Activated CD4-positive, alpha-beta T cell treated with anti-CD3 and anti-CD28 coated beads, Interleukin-2, amount 10 ng/mL, durations not matched to agents 7 days and 5 days (primary cell): ENCODE results near the gene MED29. TPM values are rescaled to one million over a fixed set of nuclear protein-coding genes. Genes with fewer than 3 reads are reported as not detected.

Experiments used
- CTCF ChIA-PET: fragments of 350-600 bp; sonication (Branson Sonifier 250); formaldehyde crosslinking; loops from one replicate; lab custom pipeline; 2021; ENCODE audit warnings: antibody characterized with exemption; lab: Charles Lee
- POLR2A ChIA-PET: fragments of 350-600 bp; sonication (Branson Sonifier 250); formaldehyde crosslinking; loops from one replicate; lab custom pipeline; 2021; ENCODE audit warnings: antibody characterized with exemption; lab: Charles Lee
- DNase-seq: peaks from one replicate; pipeline ENCODE4 v3.0.0-alpha.2; 2020
- H3K27ac Mint-ChIP-seq: one replicate; pipeline ENCODE4 v1.8.0; 2021; ENCODE audit warnings: mild to moderate bottlenecking, moderate library complexity, mixed read lengths
- H3K27me3 Mint-ChIP-seq: one replicate; pipeline ENCODE4 v1.8.0; 2021; ENCODE audit warnings: mixed read lengths
- H3K36me3 Mint-ChIP-seq: one replicate; pipeline ENCODE4 v1.8.0; 2021; ENCODE audit warnings: low read depth, mixed read lengths
- H3K4me1 Mint-ChIP-seq: one replicate; pipeline ENCODE4 v1.8.0; 2021; ENCODE audit warnings: mixed read lengths
- H3K4me3 Mint-ChIP-seq: one replicate; pipeline ENCODE4 v1.8.0; 2021; ENCODE audit warnings: mild to moderate bottlenecking, moderate library complexity, mixed read lengths
- H3K9me3 Mint-ChIP-seq: one replicate; pipeline ENCODE4 v1.8.0; 2021; ENCODE audit warnings: mixed read lengths
- total RNA-seq, 2 experiments: library from RNA; stranded (reverse); gene quantifications; one replicate each; pipeline ENCODE4 v1.2.3, GENCODE V29; 2021

Gene MED29
- total RNA-seq, 2 experiments from 2014 or later = 34.9 to 40.1 TPM

DNA sequence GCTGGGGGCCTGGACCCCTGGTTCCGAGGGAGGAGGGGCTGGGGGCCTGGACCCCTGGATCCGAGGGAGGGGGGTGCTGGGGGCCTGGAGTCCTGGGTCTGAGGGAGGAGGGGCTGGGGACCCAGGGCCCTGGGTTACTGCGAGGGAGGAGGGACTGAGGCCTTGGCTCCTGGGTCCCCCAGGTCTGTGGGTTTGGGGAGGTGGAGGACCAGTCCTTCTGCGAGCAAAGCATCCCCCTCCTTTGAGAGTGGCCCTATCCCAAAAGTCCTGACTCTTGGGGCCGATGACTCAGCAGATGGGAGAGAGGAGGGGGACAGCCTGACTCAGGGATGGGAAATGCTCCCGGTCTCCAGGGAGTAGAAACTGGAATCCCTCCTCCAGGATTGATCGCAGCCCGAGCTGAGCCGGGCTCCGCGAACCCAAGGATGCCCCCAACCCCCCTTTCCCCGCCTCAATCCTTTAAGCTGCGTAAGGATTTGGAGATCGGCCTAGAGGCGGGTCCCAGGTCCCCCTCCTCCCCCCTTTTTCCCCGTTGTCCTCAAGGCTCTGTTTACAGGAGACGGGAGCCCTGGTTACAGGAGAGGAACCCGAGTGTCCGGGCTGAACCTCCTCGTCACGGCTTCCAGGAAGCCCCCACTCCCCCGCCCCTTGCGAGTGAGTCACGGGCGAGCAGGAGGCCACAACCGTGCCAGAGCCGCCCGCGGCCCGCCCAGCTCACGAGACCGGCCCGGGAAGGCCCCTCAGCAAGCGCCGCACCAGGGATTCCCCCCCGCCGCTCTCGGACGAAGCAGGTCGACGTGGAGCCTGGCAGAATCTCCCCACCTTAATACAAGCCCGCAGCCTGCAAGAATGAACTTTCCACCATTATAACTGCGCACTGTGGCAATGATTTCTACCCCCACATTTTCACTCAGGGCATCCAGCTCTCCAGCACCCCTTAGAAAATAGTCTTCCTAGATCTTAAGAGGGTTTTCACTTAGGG lies 12.4 kb downstream of the MED29 start:
- peaks cover 67% of the 10 kb centered on the region for H3K4me1 Mint-ChIP-seq
- peaks cover 31% of the 10 kb centered on the region for H3K36me3 Mint-ChIP-seq
- ChIA-PET POLR2A (interaction anchor here (0.7 kb wide), 1 partner anchor 552 kb away, joined by 3 read pairs; no protein-coding TSS in a partner anchor), CTCF (interaction anchor here (1.9 to 4.4 kb wide), 3 partner anchors 8 to 68 kb away, joined by 4 to 47 read pairs (median 11); partner anchors contain the start of genes GMFG, MED29, PAF1 and PLEKHG2)
- peak overlapping the region; percentile 76 for H3K4me3 Mint-ChIP-seq
- peak; percentile 91 for DNase-seq
- H3K27ac Mint-ChIP-seq = peak overlapping the region; percentile 96
- H3K27me3 Mint-ChIP-seq = no peaks in the 10 kb centered on the region
- H3K9me3 Mint-ChIP-seq = no peaks in the 10 kb centered on the region

DNA sequence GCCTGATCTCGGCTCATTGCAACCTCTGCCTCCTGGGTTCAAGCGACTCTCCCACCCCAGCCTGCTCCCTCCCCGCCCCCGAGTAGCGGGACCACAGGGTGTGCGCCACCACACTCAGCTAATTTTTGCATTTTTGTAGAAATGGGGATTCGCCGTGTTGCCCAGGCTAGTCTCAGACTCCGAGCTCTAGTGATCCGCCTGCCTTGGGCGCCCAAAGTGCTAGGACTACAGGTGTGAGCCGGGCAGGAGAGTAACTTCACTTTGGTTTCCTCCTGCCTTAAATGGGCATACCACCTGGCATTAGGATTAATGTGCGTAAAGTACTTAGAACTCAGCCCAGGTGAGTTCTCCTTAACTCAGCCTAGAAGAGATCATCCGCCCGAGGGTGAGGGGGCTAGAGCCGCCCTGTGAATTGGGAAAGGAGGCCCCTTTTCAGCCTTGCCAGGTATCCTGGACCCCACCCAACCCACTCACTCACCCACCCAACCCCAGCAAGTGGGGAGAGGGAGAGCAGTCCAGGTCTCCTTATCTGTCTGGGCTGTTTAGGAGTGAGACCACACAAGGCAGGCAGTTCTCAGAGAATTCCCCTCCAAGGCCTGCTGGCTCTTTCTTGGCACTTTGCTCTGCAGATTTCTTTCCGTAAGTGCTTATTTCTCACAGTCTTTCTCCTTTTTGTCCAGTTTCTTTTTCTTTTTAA lies 14.2 kb downstream of the MED29 start:
- CTCF ChIA-PET = interaction anchor here (0.6 to 2.1 kb wide), 2 partner anchors 9 to 14 kb away, joined by 5 to 11 read pairs; partner anchors contain the start of genes MED29 and PAF1
- H3K27ac Mint-ChIP-seq = peak overlapping the region; percentile 94
- no peak for DNase-seq

DNA sequence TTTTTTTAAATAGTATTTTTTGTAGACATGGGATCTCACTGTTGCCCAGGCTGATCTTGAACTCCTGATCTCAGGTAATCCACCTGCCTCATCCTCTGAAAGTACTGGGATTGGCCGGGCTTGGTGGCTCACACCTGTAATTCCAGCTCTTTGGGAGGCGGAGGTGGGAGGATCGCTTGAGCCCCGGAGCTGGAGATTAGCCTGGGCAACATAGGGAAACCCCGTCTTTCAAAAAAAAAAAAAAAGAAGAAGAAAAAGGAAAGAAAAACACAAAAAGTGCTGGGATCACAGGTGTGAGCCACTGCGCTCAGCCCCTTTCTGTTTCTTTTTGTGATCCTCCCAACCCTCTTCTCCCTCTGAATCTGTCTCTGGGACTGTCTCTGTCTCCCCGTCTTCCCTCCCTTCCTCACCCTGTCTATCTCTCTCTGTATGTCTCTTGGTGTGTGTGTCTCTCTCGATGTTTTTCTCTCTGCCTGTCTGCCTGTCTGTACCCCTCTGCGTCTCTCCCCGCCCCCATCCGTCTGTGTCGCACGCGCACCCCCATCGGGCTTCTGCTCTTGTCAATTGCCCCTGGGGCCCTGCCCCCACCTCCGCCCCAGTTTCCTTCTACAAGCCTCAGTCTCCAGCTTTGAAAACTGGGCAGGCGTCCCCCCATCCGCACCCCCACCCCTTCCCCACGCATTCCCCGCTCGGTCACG lies 14.9 kb downstream of the MED29 start:
- Mint-ChIP-seq H3K4me3 (peak overlapping the region; percentile 87), H3K27me3 (no peaks in the 10 kb centered on the region), H3K36me3 (peaks cover 31% of the 10 kb centered on the region), H3K9me3 (no peaks in the 10 kb centered on the region), H3K27ac (peak overlapping the region; percentile 94), H3K4me1 (peaks cover 54% of the 10 kb centered on the region)
- CTCF ChIA-PET = interaction anchor here (1.8 to 4.1 kb wide), 3 partner anchors 9 to 64 kb away, joined by 5 to 46 read pairs (median 8); partner anchors contain the start of genes MED29, PAF1 and SAMD4B
- POLR2A ChIA-PET = interaction anchor here (1.1 to 2.8 kb wide), 2 partner anchors 8 to 72 kb away, joined by 3 to 10 read pairs; no protein-coding TSS in a partner anchor
- DNase-seq = peak; percentile 89

More for the DNA sequence above, 14.2 kb downstream of the MED29 start:
- H3K4me3 Mint-ChIP-seq = peak overlapping the region; percentile 87
- POLR2A ChIA-PET = interaction anchor here (0.7 kb wide), 1 partner anchor 73 kb away, joined by 3 read pairs; no protein-coding TSS in a partner anchor
- H3K4me1 Mint-ChIP-seq = peaks cover 53% of the 10 kb centered on the region
- H3K36me3 Mint-ChIP-seq = peaks cover 27% of the 10 kb centered on the region
- no peaks in the 10 kb centered on the region for H3K9me3 Mint-ChIP-seq
- no peaks in the 10 kb centered on the region for H3K27me3 Mint-ChIP-seq

DNA sequence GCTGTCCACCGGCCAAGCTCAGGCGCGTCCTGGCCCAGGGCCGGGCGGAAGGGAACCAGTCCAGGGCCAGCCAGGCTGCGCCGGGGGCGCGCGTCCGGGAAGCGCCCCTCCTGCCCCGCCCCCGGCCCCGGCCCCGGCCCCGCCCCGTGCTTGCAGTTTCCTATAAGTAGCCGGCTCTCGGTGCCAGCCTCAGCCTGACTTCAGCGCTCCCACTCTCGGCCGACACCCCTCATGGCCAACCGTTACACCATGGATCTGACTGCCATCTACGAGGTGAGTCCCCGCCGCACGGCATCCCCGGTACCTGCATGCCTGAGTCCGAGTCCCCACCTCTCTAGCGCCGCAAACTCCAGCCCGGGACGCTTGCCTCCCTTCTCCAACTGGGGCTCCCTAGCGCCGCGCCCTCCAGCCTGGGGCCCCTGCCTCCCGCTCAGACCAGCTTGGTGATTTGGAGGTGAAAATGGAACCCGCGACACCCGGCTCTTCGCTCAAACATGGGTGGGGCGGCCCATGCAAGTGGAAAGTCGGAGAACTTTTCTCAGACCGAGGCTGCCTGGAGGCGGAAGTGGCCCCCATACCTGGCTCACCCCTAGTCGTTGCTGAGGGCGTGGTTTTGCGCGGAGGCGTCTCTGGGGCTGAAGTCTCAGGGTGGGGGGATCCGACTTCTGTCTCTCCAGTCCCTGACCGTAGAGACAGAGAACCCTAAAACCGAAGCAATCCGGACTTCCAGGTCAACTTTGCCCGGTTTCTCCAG lies 15.7 kb downstream of the MED29 start, which contains the start of gene ZFP36:
TSS of gene ZFP36 (plus strand) at position 192 of the 754 bp plus-strand sequence. CDS start at position 250, 58 bp downstream.
- H3K27me3 Mint-ChIP-seq = no peaks in the 10 kb centered on the region
- POLR2A ChIA-PET = interaction anchor here (1.1 to 2.8 kb wide), 2 partner anchors 9 to 71 kb away, joined by 3 to 10 read pairs; no protein-coding TSS in a partner anchor
- H3K36me3 Mint-ChIP-seq = peaks cover 37% of the 10 kb centered on the region
- H3K4me1 Mint-ChIP-seq = peaks cover 54% of the 10 kb centered on the region
- DNase-seq = peak; percentile 89
- peak within 1 kb of the TSS; percentile 87 for H3K4me3 Mint-ChIP-seq
- H3K27ac Mint-ChIP-seq = peak within 1 kb of the TSS; percentile 97
- CTCF ChIA-PET = interaction anchor here (1.8 to 4.1 kb wide), 3 partner anchors 9 to 65 kb away, joined by 5 to 46 read pairs (median 8); partner anchors contain the start of genes MED29, PAF1 and SAMD4B
- no peaks in the 10 kb centered on the region for H3K9me3 Mint-ChIP-seq

DNA sequence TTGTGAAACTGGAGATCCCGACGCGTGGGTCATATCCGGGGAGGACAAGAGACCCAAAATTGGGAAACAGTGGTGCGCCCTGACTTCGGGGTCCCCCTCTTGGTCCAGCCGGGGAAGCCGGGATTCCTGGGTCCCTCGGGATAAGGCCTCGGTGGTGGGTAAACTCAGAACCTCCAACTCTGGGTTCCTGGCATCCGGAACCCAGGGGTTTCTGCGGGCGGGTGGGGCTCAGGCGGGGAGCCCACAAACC lies 16.2 kb downstream of the MED29 start:
- Mint-ChIP-seq H3K27me3 (peaks cover 1% of the 10 kb centered on the region), H3K27ac (peak overlapping the region; percentile 97), H3K4me3 (peak overlapping the region; percentile 87), H3K36me3 (peaks cover 37% of the 10 kb centered on the region), H3K4me1 (peaks cover 53% of the 10 kb centered on the region), H3K9me3 (no peaks in the 10 kb centered on the region)
- ChIA-PET CTCF (interaction anchor here (1.1 to 4.1 kb wide), 5 partner anchors 10 to 65 kb away, joined by 3 to 46 read pairs (median 5); partner anchors contain the start of genes MED29, PAF1 and SAMD4B), POLR2A (interaction anchor here (2.8 kb wide), 1 partner anchor 9 kb away, joined by 10 read pairs; no protein-coding TSS in a partner anchor)
- no peak for DNase-seq

DNA sequence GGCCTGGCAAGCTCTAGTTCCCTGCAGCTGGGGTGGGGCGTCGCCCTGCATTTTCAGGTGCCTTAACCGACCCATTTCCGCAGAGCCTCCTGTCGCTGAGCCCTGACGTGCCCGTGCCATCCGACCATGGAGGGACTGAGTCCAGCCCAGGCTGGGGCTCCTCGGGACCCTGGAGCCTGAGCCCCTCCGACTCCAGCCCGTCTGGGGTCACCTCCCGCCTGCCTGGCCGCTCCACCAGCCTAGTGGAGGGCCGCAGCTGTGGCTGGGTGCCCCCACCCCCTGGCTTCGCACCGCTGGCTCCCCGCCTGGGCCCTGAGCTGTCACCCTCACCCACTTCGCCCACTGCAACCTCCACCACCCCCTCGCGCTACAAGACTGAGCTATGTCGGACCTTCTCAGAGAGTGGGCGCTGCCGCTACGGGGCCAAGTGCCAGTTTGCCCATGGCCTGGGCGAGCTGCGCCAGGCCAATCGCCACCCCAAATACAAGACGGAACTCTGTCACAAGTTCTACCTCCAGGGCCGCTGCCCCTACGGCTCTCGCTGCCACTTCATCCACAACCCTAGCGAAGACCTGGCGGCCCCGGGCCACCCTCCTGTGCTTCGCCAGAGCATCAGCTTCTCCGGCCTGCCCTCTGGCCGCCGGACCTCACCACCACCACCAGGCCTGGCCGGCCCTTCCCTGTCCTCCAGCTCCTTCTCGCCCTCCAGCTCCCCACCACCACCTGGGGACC lies 16.6 kb downstream of the MED29 start:
- peak; percentile 89 for DNase-seq
- CTCF ChIA-PET = interaction anchor here (0.7 to 4.1 kb wide), 6 partner anchors 10 to 1190 kb away, joined by 3 to 46 read pairs (median 4); partner anchors contain the start of genes MED29, PAF1 and SAMD4B
- POLR2A ChIA-PET = interaction anchor here (2.8 kb wide), 1 partner anchor 10 kb away, joined by 10 read pairs; no protein-coding TSS in a partner anchor
- Mint-ChIP-seq H3K9me3 (no peaks in the 10 kb centered on the region), H3K4me3 (peak overlapping the region; percentile 87), H3K27ac (peak overlapping the region; percentile 97), H3K36me3 (peaks cover 37% of the 10 kb centered on the region), H3K4me1 (peaks cover 48% of the 10 kb centered on the region), H3K27me3 (peaks cover 1% of the 10 kb centered on the region)

DNA sequence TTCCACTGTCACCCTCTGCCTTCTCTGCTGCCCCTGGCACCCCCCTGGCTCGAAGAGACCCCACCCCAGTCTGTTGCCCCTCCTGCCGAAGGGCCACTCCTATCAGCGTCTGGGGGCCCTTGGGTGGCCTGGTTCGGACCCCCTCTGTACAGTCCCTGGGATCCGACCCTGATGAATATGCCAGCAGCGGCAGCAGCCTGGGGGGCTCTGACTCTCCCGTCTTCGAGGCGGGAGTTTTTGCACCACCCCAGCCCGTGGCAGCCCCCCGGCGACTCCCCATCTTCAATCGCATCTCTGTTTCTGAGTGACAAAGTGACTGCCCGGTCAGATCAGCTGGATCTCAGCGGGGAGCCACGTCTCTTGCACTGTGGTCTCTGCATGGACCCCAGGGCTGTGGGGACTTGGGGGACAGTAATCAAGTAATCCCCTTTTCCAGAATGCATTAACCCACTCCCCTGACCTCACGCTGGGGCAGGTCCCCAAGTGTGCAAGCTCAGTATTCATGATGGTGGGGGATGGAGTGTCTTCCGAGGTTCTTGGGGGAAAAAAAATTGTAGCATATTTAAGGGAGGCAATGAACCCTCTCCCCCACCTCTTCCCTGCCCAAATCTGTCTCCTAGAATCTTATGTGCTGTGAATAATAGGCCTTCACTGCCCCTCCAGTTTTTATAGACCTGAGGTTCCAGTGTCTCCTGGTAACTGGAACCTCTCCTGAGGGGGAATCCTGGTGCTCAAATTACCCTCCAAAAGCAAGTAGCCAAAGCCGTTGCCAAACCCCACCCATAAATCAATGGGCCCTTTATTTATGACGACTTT lies 17.4 kb downstream of the MED29 start:
- peak; percentile 33 for DNase-seq
- peaks cover 37% of the 10 kb centered on the region for H3K36me3 Mint-ChIP-seq
- ChIA-PET POLR2A (interaction anchor here (2.8 kb wide), 1 partner anchor 11 kb away, joined by 10 read pairs; no protein-coding TSS in a partner anchor), CTCF (interaction anchor here (0.7 to 4.1 kb wide), 6 partner anchors 11 to 1189 kb away, joined by 3 to 46 read pairs (median 4); partner anchors contain the start of genes MED29, PAF1 and SAMD4B)
- H3K27me3 Mint-ChIP-seq = peaks cover 1% of the 10 kb centered on the region
- H3K4me1 Mint-ChIP-seq = peaks cover 48% of the 10 kb centered on the region
- H3K9me3 Mint-ChIP-seq = no peaks in the 10 kb centered on the region
- peak overlapping the region; percentile 97 for H3K27ac Mint-ChIP-seq
- H3K4me3 Mint-ChIP-seq = peak overlapping the region; percentile 87

DNA sequence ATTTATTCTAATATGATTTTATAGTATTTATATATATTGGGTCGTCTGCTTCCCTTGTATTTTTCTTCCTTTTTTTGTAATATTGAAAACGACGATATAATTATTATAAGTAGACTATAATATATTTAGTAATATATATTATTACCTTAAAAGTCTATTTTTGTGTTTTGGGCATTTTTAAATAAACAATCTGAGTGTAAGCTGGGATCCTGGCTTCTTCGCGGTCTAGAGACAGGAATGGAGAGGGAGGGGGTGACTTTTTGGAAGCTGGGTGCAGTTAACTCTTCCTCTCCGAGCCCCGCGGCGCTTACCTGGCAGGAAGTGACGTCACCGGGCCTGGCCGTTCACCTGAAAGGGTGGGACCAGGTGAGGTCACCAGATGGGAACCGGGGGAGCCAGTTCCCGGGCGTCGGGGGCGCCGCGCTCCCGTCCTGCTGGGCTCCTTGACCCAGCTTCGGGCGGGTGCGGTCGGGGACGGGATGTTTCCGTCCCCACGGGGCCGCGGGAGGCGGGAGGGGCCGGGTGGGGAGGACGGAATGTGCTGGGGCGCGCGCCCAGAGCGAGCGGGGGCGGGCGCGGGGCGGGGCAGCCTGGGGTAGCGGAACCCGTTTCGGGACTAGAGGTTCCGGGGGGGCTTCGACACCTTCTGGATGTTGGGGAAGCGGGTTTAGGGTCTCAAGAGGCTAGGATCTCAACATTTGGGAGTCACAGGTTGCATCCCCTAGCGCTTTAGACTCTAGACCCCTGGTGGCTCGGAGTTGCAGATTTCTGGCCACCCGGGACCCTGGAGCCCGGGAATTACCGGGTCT lies 18.2 kb downstream of the MED29 start:
- Mint-ChIP-seq H3K27me3 (peaks cover 1% of the 10 kb centered on the region), H3K4me3 (peak overlapping the region; percentile 88), H3K4me1 (peaks cover 48% of the 10 kb centered on the region), H3K27ac (peak overlapping the region; percentile 97), H3K9me3 (no peaks in the 10 kb centered on the region), H3K36me3 (peaks cover 43% of the 10 kb centered on the region)
- POLR2A ChIA-PET = no interaction called here
- DNase-seq = peak; percentile 87
- CTCF ChIA-PET = interaction anchor here (4.1 kb wide), 1 partner anchor 12 kb away, joined by 46 read pairs; no protein-coding TSS in a partner anchor

DNA sequence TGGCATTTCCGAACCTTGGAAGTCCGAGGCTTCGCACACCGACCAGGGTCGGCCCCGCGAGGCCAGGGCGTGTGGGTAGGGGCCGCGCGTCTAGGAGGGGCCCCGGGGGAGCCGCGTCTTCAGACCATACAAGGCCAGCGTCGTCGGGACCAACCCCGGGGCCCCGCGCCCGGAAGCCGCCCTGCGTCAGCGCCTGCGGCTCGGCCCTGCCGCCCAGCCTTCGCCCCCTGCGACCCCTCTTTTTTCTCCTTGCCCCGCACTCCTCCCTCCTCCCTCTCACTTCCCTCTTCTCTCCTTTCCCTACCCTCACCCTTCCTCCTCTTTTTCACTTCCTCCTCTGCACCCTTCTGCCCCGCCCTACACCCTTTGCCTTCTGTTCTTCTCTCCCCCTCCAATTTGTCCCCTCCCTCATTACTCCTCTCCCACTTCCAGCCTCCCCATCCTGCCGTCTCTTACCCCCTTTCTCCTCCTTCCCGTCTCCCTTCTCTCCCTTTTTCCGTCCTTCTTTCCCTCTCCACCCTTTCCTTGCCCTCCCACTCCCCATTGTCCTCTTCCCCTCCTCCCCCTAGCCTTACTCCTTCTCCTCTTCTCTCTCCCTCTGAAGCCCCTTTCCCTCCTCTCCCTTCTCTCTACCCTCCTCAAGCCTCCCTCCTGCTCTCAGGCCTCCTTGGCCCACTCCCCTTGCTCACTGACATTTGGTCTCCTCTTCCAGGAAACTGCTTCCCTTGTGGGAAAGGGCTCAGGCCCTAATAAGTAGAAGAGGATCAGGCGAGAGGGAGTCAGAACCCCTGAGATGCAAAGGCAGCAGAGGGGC lies 19.0 kb downstream of the MED29 start:
- CTCF ChIA-PET = interaction anchor here (4.1 kb wide), 1 partner anchor 13 kb away, joined by 46 read pairs; no protein-coding TSS in a partner anchor
- H3K27ac Mint-ChIP-seq = peak overlapping the region; percentile 94
- peaks cover 46% of the 10 kb centered on the region for H3K4me1 Mint-ChIP-seq

More for the DNA sequence above, 19.0 kb downstream of the MED29 start:
- DNase-seq = peak; percentile 64
- H3K27me3 Mint-ChIP-seq = peaks cover 1% of the 10 kb centered on the region
- POLR2A ChIA-PET = no interaction called here
- H3K4me3 Mint-ChIP-seq = peak overlapping the region; percentile 88
- no peaks in the 10 kb centered on the region for H3K9me3 Mint-ChIP-seq
- peaks cover 48% of the 10 kb centered on the region for H3K36me3 Mint-ChIP-seq
